Epithelial cell of prostate (primary cell): ENCODE data around the gene METTL27.
"Not testable (repeated sequence)": the region's sequence is repeated elsewhere in the genome, so short reads cannot be mapped to it uniquely, and the experiment has no call there.

Experiments used
- DNase-seq: peaks from one replicate; pipeline ENCODE4 v3.0.0-alpha.2; 2011; ENCODE audit warnings: low read depth, low spot score
- H3K27ac ChIP-seq: fragments of 450-650 bp; 2 replicates; pipeline ENCODE4 v1.5.1; 2017; ENCODE audit warnings: mild to moderate bottlenecking

Gene METTL27

DNA sequence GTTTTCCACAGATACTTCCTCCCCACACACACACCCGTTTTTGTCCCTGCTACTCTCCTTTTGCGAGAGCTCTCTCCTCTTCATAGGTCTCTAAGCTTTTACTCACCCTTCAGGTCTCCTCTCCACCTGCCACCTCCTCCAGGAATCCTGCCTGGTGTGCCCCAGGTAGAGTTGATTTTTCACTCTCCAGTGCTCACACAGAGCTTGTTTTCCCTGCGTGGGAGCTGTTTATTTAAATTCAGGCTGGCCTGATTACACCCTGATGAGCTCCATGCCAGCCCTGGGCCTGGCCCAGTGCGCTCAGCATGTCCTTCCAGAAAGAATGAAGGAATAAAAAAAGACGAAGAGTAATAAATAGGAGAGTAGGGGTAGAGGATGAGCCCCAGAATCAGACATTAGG lies 19.1 kb downstream of the METTL27 start:
- no peak for DNase-seq
- H3K27ac ChIP-seq: peak overlapping the region; percentile 83

DNA sequence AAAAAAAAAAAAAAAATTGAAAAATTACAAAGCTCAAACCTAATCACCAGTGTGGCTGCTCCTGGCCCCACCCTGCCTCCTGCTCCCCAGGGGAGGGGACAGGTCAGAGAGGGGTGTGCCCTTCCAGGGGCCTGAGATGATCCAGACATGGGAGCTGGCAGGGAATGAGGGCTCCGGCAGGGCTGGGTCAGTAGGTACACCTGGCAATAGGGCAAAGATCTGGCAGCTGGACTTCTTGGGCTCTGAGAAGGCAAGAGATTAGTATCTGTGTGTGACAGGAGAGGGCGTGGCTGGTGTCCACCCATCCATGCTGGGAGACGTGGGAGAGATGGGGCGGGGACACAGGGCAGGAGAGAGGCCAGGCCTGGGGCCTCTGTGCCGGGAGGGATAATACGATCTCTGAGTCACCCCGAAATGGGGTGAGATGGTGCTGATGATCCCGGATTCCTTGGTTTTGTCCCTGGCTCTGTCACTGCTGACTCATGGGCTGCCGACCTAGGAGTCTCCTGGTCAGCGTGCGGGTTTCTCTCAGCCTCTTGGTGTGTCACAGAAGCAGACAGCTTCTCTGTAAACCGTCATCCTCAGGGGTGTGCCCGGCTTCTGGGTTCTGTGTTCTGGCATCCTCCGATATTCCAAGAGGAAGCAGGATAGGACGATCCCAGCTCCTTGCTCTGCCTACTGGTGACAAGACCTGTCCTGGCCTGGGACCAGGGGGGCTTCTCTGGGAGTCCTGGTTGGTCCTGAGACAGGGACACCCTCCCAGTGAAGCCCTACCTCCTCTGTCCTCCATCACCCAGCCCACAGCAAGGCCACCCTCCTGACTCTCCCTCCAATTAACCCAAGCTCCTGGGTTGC lies 19.8 kb downstream of the METTL27 start:
- peak overlapping the region; percentile 83 for H3K27ac ChIP-seq
- DNase-seq: peak; percentile 94

DNA sequence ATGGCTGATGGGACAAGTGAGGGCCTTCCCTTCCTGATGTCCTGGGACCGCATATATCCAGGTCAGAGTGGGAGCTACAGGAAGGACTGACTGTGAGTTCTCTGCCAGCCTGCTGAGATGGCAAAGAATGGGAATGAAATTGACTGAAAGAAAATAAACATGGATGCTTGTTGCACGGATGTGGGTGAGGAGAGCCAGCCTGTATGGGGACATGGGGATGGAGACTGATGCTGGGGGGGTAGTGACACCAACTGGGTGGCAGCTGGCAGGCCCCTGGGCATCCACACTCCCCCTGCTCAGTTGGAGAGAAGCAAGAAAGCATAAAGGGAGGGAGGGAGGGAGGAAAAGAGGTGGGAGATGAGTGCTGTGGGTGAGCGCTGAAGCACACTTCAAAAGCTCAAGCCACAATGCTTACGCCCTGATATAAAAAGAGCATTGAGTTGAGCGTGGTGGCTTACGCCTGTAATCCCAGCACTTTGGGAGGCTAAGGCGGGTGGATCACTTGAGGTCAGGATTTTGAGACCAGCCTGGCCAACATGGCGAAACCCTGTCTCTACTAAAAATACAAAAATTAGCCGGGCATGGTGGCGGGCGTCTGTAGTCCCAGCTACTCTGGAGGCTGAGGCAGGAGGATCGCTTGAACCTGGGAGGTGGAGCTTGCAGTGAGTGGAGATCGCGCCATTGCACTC lies 20.6 kb downstream of the METTL27 start:
- peak overlapping the region; percentile 83 for H3K27ac ChIP-seq
- not testable (repeated sequence) for DNase-seq

DNA sequence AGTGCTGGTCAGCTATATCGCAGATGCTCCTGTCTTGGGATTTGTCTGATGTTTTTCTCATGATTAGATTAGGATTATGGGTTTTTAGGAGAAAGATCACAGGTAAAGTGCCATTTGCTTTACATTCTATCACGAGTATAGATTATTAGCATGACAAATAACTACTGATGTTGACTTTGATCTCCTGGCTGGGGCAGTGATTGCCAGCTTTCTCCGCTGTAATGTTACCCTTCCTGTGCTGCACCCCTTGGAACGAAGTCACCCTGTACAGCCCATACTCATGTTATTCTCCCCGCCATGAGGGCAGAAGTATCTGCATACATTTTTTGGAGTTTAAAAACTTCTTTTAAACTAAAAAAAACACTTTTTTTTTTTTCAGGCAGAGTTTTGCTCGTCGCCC lies 22.3 kb downstream of the METTL27 start:
- DNase-seq: no peak
- H3K27ac ChIP-seq: no peak overlapping the region

DNA sequence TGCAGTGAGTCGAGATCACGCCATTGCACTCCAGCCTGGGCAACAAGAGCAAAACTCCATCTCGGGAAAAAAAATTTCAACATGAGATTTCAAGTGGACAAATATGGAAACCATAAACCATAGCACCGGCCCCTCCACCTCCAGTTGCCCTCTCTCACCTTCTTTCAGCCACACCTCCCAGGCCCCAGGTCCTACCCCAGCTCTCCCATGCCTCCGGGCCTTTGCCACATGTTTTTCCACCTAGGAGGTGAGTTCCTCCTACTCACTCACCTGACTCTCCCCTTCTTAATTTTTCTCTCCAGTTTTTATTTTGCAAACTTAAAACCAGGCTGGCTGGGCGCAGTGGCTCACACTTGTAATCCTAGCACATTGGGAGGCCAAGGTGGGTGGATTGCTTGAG lies 25.2 kb downstream of the METTL27 start:
- H3K27ac ChIP-seq: no peak overlapping the region
- DNase-seq: no peak

DNA sequence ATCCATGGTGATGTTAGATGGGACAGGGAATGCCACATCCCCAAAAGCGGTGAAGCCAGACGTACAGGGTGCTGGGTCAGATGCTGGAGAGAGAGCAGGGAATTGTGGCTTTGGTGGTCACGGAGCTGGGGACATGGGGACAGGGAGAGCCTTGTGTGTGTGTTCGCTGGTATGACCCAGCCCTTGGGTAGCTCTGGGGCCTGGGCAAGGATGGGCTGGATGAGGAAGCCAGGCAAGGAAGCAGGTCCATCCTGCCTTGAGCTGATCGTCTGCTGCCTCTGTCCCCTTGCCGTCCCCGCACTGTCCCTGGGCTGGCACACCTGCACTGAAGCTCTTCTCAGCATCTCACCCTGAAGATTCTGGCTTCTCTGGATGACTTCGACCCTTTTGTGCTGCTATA lies 26.9 kb downstream of the METTL27 start:
- no peak for DNase-seq
- no peak overlapping the region for H3K27ac ChIP-seq

DNA sequence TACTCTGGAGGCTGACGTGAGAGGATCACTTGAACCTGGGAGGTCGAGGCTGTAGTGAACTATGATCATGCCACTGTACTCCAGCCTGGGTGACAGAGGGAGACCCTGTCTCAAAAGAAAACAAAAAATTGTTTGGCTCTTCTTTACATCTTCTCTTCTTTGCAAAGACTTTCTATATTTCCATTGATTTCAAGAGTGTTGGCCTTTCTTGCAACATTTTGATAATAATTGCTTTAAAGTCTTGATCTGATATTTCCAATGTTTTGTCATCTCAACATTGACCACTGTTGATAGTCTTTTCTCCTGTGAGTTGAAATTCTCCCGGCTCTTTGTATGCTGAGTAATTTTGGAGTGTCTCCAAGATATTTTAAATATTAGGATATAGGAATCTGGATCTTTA lies 29.3 kb downstream of the METTL27 start:
- DNase-seq: no peak

DNA sequence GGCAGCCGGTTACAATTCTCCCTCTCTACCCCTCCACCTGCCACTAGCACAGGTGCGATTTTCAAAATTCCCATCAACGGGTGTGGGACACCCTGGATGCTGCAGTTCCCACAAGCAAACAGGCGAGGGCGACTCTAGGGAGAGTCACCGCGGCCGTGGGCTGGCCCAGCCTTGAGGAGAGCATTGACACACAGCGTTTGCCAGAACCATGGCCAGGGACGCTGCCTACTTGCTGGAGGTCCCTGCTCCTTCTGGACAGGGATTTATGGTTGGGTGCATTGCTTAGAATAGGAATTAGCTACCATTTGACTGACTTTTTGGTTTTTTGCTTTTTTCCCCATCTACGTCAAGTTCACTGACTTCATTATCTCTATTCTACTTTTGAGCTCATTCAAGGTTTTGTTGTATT lies 30.6 kb downstream of the METTL27 start:
- no peak overlapping the region for H3K27ac ChIP-seq
- DNase-seq: no peak

More for the DNA sequence above, 29.3 kb downstream of the METTL27 start:
- H3K27ac ChIP-seq: no peak overlapping the region

DNA sequence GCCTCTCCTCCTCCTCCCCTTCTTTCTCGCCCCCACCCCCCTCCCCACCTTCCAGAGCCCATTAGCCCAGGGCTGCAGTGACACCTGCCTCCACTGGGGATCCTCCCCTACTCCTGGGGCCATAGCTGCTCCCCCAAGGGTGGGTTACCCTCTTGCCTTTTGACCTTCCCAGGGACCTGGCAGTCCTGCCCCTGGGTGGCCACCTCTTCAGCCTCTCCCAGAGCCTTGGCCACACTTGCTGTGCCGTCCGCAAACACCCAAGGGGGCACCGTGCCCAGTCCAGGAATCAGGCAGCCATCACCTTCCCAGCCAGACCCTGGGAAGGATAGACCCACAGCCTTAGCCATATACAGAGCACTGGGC lies 31.3 kb downstream of the METTL27 start:
- no peak overlapping the region for H3K27ac ChIP-seq
- DNase-seq: no peak

DNA sequence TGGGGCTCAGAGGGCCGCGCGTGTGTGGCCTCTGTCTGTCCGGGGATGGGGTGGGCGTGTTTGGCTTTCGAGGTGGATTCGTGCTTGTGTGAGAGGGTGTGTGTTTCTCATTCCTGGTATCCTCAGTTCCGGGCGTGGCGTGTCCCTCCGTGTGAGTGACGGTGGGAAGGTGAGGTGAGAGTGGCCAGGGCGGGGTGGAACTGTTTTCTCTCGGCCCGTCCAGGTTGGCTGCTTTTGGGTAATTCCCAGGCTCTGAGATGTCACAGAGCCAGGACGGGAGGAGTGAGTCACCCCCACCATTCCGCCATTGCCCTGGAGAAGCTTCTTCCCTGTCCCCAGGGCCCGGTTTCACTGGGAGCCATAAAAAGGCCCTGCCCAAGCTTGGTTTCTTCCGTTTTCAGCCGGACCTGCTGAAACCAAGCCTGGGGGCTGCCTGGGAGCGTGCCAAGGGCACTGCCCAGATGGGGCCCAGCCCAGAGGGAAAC lies 32.8 kb downstream of the METTL27 start:
- H3K27ac ChIP-seq: peak overlapping the region; percentile 22
- DNase-seq: no peak

DNA sequence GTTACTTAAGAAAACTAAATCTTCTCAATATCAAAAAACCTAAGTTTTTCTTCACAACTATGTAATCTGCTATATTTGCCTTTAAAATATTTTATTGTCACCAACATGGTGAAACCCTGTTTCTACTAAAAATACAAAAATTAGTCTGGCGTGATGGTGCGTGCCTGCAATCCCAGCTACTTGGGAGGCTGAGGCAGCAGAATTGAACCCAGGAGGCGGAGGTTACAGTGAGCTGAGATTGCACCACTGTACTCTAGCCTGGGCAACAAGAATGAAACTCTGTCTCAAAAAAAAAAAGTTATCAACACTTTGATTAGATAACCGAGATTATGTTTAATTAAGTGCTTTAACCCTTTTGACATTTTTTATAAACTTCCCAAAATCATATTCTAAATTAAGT lies 39.9 kb downstream of the METTL27 start:
- no peak overlapping the region for H3K27ac ChIP-seq
- no peak for DNase-seq

DNA sequence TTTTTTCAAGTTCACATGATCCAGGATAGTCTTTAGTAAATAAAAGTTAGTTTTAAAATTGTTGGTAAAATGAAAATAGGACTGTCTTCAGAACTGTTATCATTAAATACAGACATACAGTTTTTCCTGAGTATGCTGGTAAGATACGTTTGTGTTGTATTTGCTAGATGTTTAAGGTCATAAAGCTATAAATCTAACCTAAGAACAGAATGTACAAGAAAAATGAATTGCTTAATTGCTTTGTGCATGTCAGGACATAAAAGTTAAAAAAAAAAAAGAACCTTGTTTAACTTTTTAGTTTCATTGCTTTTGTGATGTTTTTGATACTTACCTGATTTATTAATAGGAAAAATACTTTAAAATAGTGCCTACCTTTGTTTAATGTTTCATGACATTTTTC lies 40.7 kb downstream of the METTL27 start:
- no peak for DNase-seq
- H3K27ac ChIP-seq: no peak overlapping the region

DNA sequence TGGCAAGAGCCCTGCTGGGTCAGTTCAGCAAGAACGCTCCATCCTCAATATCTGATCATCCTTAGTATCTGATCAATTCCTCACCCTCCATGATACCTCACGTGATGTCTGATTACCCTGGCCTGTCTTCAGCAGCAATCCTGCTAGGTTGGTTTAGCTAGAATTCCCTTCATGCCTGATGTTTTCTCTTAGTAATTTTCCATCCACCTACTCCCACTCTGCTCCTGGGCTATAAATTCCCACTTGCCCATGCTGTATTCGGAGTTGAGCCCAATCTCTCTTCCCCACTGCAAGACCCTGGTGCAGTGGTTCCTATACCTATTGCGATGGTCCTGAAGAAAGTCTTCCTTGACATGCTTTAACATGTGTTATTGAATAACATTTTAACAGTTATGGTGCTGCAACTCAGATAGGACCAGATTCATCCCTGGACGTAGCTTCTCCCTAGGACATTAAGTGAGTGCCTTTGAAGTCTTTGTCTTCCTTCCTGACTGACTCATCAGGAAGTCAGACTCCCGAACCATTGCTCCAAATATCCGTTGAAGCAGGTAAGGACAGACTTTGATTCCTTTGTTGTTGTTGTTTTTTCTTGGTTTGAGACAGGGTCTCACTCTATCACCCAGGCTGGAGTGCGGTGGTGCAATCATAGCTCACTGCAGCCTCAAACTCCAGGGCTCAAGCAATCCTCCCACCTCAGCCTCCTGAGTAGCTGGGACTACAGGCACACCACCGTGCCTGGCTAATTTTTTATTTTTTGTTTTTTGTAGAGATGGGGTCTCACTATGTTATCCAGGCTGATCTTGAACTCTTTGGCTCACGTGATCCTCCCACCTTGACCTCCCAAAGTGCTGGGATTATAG lies 42.8 kb downstream of the METTL27 start:
- no peak for DNase-seq
- H3K27ac ChIP-seq: no peak overlapping the region

DNA sequence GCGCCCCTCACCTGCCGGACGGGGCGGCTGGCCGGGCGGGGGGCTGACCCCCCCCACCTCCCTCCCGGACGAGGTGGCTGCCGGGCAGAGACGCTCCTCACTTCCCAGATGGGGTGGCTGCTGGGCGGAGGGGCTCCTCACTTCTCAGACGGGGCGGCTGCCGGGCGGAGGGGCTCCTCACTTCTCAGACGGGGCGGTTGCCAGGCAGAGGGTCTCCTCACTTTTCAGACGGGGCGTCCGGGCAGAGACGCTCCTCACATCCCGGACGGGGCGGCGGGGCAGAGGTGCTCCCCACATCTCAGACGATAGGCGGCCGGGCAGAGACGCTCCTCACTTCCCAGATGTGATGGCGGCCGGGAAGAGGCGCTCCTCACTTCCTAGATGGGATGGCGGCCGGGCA lies 45.1 kb downstream of the METTL27 start:
- not testable (repeated sequence) for DNase-seq, H3K27ac ChIP-seq

DNA sequence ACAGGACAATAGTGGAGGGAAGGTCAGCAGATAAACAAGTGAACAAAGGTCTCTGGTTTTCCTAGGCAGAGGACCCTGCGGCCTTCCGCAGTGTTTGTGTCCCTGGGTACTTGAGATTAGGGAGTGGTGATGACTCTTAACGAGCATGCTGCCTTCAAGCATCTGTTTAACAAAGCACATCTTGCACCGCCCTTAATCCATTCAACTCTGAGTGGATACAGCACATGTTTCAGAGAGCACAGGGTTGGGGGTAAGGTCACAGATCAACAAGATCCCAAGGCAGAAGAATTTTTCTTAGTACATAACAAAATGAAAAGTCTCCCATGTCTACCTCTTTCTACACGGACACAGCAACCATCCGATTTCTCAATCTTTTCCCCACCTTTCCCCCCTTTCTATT lies 45.7 kb downstream of the METTL27 start:
- not testable (repeated sequence) for H3K27ac ChIP-seq, DNase-seq

DNA sequence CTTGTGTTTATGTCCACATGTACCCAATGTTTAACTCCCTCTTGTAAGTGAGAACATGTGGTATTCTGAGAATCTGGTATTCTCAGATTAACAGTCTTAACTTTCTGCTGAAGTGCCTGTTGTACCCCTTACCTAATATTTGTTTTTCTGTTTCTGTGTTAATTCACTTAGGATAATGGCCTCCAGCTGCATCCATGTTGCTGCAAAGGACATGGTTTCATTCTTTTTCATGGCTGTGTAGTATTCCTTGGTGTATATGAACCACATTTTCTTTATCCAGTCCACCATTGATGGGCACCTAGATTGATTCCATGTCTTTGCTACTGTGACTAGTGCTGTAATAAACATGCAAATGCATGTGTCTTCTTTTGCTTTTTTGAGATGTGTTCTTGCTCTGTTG lies 47.1 kb downstream of the METTL27 start:
- not testable (repeated sequence) for DNase-seq, H3K27ac ChIP-seq

DNA sequence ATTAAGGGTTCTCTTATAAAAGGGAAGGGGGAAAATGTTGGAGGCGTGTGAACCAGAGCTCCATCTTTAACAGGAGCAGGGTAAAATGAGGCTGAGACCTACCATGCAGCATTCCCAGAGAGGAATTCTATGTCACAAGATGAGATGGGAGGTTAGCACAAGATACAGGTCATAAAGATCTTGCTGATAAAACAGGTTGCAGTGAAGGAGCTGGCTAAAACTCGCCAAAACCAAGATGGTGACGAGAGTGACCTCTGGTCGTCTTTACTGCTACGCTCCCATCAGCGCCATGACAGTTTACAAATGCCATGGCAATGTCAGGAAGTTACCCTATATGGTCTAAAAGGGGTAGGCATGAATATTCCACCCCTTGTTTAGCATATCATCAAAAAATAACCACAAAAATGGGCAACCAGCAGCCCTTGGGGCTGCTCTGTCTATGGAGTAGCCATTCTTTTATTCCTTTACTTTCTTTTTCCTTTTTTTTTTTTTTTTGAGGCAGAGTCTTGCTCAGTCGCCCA lies 51.1 kb downstream of the METTL27 start:
- not testable (repeated sequence) for DNase-seq, H3K27ac ChIP-seq

DNA sequence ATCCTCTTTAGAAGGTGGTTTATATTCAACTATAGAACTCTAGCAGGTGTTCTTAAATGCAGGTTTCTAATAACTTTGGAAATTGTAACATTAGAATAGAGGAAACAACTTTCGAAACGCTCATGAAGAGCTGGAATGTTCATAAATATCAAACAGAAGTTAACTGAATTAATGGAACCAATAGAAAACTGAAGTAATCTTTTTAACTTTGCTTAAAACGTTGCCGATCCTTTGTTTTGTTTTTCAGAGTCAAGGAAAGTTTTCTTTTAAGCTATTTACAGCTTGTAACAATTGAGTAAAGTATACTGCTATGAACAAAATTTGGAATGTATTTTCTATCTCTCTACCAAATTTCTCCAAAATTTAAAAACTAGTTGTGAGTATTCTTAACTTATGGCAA lies 53.3 kb downstream of the METTL27 start:
- no peak for DNase-seq
- no peak overlapping the region for H3K27ac ChIP-seq

DNA sequence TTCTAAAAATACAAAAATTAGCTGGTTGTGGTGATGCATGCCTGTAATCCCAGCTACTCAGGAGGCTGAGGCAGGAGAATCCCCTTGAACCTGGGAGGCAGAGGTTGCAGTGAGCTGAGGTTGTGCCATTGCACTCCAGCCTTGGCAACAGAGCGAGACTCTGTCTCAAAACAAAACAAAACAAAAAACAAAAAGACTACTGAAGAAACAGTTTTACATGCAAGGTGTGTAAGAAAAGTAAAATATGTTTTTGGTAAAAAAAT lies 54.6 kb downstream of the METTL27 start:
- H3K27ac ChIP-seq, DNase-seq: not testable (repeated sequence)

DNA sequence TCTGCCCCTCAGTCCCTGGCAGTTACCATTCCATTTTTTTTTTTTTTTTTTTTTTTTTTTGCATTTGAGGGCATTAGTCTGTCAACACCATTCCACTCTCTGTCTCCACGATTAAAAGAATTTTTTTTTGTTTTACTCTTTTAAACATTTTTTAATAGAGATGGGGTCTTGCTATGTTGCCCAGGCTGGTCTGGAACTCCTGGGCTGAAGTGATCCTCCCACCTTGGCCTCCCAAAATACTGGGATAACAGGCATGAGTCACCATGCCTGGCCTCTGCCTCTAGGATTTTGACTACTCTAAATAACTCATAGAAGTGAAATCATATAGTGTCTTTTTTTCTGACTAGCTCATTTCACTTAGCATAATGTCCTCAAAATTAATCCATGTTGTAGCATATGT lies 55.7 kb downstream of the METTL27 start:
- H3K27ac ChIP-seq: no peak overlapping the region
- DNase-seq: no peak
